HT-29 (cell line): ENCODE measurements around the gene XG. TPM values are rescaled to one million over a fixed set of nuclear protein-coding genes. Genes with fewer than 3 reads are reported as not detected.
A peak's percentile ranks its signal among the peaks of the same experiment; 100 is the strongest.
"Not testable (repeated sequence)": the region's sequence is repeated elsewhere in the genome, so short reads cannot be mapped to it uniquely, and the experiment has no call there.

Experiments
- DNase-seq: peaks from one replicate; pipeline ENCODE4 v3.0.0-alpha.2; 2015; ENCODE audit warnings: low spot score
- total RNA-seq: library from RNA; depleted of rRNA; stranded (reverse); fragments of >200 nt; shearing (Covaris generic); gene quantifications from 2 replicates; pipeline ENCODE4 v1.2.3, GENCODE V29; 2014

XG gene
- total RNA-seq, 1 experiment from 2014 or later = not detected

DNA sequence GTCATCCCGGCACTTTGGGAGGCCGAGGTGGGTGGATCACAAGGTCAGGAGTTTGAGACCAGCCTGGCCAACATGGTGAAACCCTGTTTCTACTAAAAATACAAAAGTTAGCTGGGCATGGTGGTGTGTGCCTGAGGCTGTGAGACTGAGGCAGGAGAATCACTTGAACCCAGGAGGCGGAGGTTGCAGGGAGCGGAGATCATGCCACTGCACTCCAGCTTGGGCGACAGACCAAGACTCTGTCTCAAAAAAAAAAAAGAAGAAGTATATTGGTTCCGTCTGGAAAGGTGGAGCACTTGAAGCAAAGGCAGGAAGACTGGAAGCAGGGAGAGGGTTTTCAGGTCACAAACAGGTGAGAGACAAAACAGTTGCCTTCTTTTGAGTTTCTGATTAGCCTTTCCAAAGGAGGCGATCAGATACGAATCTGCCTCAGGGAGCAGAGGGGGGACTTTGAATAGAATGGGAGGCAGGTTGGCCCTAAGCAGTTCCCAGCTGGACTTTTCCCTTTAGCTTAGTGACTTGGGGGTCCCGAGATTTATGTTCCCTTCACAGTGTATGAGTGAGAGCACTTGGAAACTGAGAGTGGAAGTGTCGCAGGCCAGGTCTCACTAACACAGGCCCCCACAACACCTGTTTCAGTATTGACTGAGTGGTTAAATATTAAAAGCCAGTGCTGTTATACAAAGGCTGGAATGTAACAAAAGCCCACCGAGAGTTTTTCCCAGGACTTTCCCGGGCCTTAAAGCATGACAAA lies 28.8 kb downstream of the XG start:
- DNase-seq = not testable (repeated sequence)

DNA sequence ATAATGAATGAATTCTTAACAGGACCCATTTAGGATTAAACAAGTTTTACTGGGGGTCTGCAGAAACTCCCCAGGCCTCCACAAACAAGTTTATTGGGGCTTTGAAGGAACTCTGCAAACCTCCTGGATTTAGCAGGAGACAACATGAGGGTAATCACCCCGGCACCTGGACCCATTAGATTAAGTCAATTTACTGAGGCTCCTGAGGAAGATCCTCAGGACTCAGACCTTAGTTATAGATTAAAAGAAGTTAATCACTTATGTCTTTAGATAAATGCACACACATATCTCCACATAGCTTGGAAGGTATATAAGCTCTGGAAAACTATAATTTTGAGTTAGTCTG lies 29.4 kb downstream of the XG start:
- no peak for DNase-seq

DNA sequence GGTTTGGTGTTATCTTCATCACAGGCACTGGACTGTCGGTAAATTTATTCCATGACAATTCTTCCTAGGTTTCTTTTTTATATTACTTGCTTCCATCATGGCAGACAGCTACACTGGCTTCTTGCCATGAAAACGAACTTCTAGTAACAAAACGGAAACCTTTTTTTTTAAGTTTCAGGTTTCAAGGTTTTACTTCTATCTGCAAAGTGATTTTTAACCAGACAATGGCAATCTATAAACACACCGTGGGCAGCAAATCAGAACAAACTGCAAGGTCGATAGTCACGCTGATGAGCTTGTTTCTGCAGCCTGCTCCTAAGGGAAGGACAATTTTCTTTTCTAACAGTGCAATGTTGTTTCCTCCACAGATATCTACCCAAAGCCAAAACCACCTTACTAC lies 29.9 kb downstream of the XG start:
- no peak for DNase-seq

DNA sequence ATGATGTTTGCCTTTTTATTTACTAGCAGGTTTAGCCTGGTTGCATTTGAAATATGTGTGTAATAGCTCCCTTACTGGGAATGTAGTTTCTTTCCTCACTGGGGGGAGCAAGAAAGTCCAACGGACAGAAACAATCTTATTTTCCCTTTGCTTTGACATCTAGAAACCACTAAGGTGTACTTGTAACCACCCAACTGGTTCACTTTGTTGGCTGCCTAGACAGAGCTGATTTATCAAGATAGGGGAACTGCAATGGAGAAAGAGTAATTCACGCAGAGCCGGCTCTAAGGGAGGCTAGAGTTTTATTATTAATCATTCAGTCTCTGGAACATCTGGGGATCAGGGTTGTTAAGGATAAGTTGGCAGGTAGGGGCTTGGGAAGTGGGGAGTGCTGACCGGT lies 30.3 kb downstream of the XG start:
- no peak for DNase-seq

DNA sequence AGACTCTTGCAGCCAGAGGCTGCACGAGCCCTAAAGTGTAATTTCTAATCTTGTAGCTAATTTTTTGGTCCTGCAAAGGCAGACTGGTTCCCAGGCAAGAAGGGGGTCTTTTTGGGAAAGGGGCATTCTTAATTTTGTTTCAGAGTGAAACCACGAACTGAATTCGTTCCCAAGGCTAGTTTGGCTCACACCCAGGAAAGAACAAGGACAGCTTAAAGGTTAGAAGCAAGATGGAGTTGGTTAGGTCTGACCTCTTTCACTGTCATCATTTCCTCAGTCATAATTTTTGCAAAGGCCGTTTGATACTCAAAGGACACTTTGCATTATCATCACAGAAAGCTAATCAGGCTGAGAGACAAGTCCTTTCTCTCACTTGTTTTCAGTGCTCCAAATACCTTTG lies 30.9 kb downstream of the XG start:
- no peak for DNase-seq

DNA sequence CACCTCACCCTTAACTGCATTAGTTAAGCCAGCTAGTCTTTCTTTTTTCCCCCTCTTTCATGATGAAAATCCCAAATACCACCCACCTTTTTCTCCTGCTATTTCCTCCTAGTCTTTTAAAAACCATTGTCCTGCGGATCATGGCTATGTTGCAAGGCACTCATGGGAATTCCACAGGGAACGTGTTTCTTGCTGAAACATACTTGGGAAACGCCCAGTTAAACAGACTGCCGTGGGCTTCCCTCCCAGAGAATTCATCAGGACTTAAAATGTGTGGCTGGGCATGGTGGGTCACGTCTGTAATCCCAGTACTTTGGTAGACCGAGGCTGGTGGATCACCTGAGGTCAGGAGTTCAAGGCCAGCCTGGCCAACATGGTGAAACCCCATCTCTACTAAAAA lies 32.2 kb downstream of the XG start:
- no peak for DNase-seq

DNA sequence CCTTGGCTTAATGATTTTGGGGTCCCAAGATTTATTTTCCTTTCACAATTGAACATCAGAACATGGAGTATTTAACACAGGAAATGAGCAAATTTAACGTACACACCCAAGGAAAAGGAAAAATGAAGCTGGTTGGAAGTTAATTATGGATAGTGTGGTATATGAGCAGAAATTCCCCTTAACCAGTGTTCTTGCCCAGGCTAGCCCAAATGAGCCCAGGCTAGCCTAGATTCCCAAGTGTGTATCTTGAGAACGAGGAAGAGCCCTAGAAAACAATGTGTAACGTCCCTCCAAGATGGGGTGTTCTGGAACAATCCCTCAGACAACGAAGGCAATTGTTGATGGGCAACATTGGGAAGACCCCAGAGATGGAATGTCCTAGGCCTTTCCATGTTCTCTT lies 33.7 kb downstream of the XG start:
- no peak for DNase-seq

DNA sequence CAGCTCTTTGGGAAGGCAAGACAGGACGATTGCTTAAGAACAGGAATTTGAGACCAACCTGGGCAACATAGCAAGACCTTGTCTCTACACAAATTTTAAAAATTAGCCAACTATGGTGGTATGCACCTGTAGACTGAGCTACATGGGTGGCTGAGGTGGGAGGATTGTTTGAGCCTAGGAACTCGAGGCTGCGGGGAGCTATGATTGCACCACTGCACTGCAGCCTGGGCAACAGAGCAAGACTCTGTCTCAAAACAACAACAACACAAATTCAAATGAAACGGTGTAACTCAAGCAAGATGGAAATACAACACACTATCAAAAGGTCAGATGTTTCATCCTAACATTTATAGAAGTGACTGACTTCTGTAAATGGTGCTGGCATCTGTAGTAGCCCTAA lies 37.1 kb downstream of the XG start:
- DNase-seq = no peak

DNA sequence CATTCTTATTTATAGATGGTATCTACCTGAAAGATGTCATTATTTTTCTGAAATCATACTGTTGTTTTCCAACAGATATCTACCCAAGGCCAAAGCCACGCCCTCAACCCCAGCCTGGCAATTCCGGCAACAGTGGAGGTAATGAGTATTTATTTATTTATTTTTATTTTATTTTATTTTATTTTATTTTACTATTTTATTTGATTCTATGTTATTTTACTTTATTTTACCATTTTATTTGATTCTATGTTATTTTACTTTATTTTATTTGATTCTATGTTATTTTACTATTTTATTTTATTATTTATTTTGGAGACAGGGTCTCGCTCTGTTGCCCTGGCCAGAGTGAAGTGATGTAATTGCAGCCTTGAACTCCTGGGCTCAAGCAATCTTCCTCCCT lies 37.7 kb downstream of the XG start:
- DNase-seq = no peak

DNA sequence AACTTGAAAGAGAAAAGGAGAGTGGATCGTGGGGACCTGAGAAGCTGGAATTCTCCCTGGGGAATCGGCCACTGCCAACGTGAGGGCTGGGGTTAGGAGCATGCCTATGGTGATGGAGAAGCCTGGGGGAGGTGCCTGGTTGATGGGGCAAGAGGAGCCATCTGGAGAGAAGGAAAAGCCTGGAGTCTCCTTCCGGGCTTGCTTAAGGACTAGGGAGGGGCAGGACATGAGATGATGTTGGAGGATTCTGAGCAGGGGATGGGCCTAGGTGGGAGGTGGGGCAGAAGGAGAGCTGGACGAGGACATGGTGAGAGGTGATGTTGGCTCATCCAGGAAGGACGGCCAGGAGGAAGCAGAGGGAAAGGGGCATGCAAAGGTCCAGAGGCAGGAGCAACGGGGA lies 41.9 kb downstream of the XG start:
- no peak for DNase-seq

DNA sequence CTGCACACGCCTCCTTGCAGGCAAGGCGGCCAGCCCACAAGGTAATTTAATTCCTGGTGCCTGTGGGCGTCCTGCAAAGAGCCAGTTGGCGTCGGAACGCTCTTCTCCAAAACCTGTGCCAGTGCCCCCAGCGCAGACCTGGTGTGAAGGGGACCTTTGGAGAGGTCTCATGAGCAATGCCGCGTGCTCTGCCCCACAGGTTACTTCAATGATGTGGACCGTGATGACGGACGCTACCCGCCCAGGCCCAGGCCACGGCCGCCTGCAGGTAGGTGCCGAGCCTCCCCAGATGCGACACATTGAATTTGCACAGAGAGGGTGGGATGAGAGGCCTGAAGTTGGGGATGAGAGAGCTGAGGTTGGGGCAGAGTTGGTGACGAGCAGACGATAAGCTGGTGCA lies 42.5 kb downstream of the XG start:
- no peak for DNase-seq

DNA sequence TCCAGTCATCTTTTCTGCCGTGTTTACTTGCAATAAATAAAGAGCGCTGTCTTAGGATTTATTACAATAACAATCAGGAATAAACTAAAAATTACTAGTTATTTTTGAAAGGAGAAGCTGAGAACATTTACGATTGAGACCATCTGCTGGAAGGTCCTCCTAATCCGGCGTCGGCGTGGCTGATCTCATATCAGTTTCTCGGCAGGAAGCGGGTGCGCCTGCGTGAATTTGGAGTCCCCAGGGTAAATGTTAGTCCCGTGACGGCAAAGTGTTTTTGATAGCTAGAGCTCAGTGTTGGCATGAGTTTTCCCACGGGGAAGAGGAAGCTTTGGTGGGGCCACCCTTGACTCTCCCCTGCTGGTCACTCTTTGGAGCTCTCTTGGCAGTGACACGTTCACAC lies 45.0 kb downstream of the XG start:
- not testable (repeated sequence) for DNase-seq

DNA sequence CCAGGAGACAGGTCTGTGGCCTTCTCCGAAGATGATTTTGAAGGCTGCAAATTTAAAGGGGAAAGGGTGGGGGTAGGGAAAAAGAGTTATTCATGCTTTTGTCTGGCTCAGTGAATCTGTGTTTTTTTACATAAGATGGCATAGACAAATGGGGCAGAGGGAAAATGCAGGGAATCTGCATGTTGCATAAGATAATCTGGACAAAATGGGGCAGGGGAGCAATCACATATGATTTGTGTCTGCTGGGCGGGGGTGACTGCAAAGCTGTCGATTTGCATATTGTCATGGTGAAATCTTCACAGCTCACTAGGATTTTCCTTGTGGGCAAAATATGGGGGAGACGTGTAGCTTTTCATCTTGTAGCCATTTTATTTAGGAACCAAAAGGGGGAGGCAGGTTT lies 47.5 kb downstream of the XG start:
- DNase-seq = no peak

DNA sequence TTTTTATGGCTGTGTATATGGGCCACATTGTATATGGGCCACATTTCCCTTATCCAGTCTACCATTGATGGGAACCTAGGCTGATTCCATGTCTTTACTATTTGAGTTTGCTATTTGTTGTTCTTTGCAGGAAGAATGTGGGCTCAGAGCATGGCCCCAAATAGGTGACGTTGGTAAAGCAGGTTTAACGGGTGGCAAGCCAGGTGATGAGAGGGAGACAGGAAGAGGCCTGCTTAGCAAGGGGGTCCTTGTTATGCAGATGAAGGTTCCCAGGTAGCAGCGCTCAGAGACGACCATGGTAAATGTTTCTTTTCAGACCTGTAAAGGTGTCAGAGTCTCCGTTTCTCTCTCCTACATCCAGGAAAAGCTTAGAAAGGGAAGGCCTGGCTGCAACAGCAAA lies 48.1 kb downstream of the XG start:
- DNase-seq = not testable (repeated sequence)

DNA sequence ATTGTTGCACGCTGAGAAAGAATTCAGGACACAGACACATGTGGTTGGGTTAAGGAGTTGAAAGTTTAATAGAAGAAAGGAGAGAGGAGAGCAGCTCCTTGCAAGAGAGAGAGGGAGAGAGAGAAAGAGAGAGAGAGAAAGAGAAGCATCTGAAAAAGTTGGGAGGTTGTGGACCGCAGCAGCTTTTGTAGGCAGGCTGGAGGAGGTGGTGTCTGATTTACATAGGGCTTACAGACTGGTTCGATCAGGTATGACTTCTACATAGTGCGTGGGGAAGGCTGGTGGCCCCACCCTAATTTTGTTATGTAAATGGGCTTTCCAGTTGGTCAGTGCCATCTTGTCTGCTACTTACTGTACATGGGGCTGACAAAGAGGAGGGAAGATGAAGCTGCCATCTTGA lies 49.4 kb downstream of the XG start:
- DNase-seq = no peak

DNA sequence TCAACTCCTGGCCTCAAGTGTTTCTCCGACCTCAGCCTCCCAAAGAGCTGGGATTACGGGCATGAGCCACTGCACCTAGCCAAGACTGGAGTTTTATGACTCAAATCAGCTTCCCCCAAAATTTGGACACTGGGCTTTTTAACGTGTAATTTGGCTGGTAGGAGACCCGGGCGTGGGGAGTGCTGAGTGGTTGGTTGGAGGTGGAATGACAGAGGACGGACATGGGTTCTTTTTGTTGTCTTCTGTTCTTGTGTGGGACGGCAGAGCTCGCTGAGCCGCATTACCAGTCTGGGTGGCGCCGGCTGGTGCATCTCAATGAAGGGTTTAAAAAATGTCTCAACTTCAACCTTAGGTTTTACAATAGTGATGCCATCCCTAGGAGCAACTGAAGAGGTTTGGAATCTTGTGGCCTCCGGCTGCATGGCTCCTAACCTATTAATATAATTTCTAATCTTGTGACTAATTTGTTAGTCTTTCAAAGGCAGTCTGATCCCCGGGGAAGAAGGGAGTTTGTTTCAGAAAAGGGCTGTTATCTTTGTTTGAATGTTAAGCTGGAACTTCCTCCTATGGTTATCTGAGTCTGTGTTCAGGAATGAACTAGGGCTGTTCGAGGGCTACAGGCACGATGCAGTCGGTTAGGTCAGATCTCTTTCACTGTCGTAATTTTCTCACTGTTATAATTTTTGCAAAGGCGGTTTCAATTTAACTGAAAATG lies 50.7 kb downstream of the XG start:
- DNase-seq = not testable (repeated sequence)

DNA sequence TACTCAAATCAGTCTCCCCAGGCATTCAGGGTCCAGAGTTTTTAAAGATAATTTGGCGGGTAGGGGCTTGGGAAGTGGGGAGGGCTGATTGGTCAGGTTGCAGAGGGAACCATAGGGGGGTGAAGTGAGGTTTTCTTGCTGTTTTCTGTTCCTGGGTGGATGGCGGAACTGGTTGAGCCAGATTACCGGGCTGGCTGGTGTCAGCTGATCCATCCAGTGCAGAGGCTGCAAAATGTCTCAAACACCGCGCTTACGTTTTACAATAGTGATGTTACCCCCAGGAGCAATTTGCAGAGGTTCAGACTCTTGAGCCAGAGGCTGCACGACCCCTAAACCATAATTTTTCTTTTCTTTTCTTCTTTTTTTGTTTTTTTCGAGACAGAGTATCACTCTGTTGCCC lies 51.6 kb downstream of the XG start:
- DNase-seq = not testable (repeated sequence)

DNA sequence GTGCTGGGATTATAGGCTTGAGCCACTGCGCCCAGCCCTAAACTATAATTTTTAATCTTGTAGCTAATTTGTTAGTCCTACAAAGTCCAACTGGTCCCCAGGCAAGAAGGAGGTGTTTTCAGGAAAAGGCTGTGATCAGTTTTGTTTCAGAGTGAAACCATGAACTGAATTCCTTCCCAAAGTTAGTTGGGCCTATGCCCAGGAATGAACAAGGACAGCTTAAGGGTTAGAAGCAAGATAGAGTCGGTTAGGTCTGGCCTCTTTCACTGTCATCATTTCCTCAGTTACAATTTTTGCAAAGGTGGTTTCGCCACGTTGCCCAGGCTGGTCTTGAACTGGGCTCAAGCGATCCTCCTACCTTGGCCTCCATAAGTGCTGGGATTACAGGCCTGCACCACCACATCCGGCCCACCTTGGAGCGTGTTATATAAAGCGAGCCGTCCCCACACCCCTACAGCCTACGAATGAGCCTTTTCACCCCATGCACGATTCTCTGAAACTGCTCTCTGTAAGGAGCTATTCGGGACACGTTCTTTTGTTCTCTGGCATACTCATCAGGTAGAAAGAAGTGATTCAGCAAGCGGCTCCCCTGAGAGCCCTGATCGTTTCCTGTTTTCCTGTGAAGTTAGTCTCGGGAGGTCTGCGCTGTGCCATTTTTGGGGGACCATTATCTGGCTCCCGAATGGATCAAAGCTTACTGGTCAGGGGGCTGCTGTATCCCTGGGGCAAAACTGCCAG lies 52.4 kb downstream of the XG start:
- DNase-seq = not testable (repeated sequence)

DNA sequence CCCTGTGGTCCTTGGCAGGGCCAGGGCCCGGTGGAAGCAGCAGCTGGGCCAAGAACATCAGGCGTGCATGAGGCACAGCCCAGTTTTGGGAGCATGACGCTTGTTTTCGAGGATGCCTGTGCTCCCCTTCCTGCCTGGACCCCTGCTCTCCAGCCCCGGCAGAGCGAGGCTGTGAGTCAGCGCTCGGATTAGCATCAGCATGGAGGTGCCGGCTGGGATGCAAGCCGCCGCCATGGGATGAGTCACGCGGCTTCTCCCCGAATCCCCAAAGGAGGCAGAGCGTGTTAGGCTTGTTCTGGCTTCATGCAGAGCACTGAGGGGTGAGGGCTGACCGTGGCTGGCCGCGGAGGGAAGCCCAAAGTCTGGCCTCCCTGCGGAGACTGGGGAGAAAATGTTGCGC lies 53.0 kb downstream of the XG start:
- peak; percentile 7 for DNase-seq

DNA sequence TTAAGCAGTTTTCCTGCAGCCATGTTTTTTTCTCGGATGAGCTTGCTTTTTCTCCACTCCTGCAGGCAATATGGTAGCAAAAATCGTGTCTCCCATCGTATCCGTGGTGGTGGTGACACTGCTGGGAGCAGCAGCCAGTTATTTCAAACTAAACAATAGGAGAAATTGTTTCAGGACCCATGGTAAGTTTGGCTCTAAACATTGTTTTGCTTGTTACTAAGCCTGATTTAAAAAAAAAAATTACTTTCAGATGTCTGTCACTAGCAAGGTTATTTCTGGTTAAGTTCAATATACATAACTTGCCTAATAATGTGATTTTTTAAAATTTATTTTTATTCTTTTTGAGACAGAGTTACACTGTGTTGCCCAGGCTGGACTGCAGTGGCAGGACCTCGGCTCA lies 59.4 kb downstream of the XG start:
- DNase-seq = no peak

DNA sequence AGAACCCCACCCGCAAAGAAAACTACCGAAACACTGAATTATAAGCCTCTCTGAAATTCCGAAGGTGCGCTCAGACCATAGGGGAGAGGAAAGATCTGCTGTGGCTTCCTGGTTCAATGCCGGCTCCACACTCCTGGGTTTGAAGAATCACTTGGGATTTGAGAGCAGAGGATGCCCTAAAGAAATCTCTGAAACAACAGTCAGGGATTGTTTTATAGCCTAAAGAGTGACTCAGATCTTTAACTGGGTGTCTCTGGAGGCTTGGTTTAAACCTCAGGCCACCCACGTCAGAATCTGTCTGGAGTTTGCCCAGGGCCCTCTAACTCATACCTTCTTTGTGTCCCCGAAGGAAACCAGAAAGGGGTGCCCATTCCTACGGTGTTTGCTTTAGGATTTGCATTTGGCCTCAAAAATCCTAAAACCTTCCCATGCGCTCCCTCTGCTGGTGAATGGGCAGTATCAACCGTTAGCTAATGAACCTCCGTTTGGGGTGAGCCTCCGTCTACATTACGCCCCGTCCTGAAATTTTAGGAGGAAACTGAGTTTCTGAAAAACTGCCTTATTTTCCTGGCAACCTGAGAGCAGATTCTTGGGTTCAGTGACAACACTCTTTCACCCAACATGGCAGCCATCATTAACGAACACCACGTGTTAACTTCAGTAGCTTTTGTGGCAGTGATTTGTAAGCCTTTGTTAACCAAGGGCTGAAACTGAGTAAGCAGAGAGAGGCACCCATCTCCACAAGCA lies 60.5 kb downstream of the XG start:
- peak; percentile 38 for DNase-seq

DNA sequence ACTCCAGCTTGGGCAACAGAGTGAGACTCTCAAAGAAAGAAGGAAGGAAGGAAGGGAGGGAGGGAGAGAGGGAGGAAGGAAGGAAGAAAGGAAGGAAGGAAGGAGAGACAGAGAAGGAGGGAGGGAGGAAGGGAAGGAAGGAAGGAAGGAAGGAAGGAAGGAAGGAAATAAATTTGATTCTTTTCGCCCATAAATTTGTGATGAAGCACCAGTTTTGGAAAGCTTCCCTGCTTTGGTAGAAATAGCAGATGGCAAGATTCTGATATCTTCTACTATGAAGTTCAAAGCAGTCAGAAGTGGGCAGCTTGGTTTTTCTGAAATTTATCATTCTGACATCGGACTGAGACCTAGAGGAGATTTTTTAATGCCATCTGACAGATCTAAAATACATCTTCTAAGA lies 65.2 kb downstream of the XG start:
- no peak for DNase-seq
